Ascending aorta (tissue), 2 donors: ENCODE measurements around the gene AKT3. TPM values are rescaled to one million over a fixed set of nuclear protein-coding genes. Genes with fewer than 3 reads are reported as not detected.

Source experiments
- DNase-seq, 2 donors: peaks; one replicate each; pipeline ENCODE4 v3.0.0-alpha.2; 2019; ENCODE audit warnings: low spot score in 2 of 2
- H3K27ac ChIP-seq, 2 donors: fragments of 200-600 bp; sonication (generic); one replicate each; pipeline ENCODE4 v1.5.1; 2016 to 2017; ENCODE audit warnings: mild to moderate bottlenecking in 1 of 2
- H3K27me3 ChIP-seq: fragments of 200-600 bp; sonication (generic); one replicate; pipeline ENCODE4 v1.5.1; 2017
- H3K36me3 ChIP-seq, 2 donors: fragments of 200-600 bp; sonication (generic); one replicate each; pipeline ENCODE4 v1.5.1; 2016
- H3K4me1 ChIP-seq, 2 donors: fragments of 200-600 bp; sonication (generic); one replicate each; pipeline ENCODE4 v1.5.1; 2016 to 2017; ENCODE audit warnings: mild to moderate bottlenecking in 1 of 2
- H3K4me3 ChIP-seq, 2 donors: fragments of 200-600 bp; sonication (generic); one replicate each; pipeline ENCODE4 v1.5.1; 2016 to 2017; ENCODE audit warnings: mild to moderate bottlenecking in 1 of 2
- H3K9me3 ChIP-seq, 2 donors: fragments of 200-600 bp; sonication (generic); one replicate each; pipeline ENCODE4 v1.5.1; 2016
- CTCF ChIP-seq, 3 experiments: fragments of 200-600 bp in 2 of 3; fragments of 450-650 bp in 1 of 3; sonication (generic) in 2 of 3; IDR thresholded peaks; one replicate each; pipeline ENCODE4 v1.5.1; 2016 to 2019; ENCODE audit warnings: antibody characterized with exemption in 3 of 3, mild to moderate bottlenecking in 1 of 3, moderate library complexity in 1 of 3
- intact Hi-C: fragments of 100-400 bp; cut with DNase I; formaldehyde crosslinking; loops from one replicate; pipeline ENCODE4 v1.15.1; 2023
- total RNA-seq: library from RNA; depleted of rRNA; stranded (reverse); fragments of >200 nt; gene quantifications from one replicate; pipeline ENCODE4 v1.1.0, GENCODE V29; 2016

AKT3 gene
- total RNA-seq, 1 donor from 2014 or later = 38.0 TPM

GRCh38 chr1:243706563-243706962 lies 143.5 kb downstream of the AKT3 start:
- DNase-seq = no peak
- H3K27ac ChIP-seq = no peak overlapping the region
- no peak overlapping the region for H3K4me3 ChIP-seq
- intact Hi-C loops = loop anchor here (5.0 kb wide), 1 partner anchor 566 kb away; no protein-coding TSS in a partner anchor
- H3K36me3 ChIP-seq = no peaks in the 10 kb centered on the region
- H3K4me1 ChIP-seq = peaks cover 4% of the 10 kb centered on the region in 2 donors
- no peaks in the 10 kb centered on the region for H3K27me3 ChIP-seq
- H3K9me3 ChIP-seq = no peaks in the 10 kb centered on the region
- TF ChIP-seq CTCF (IDR thresholded peaks at IDR 0.05) = no peak

DNA sequence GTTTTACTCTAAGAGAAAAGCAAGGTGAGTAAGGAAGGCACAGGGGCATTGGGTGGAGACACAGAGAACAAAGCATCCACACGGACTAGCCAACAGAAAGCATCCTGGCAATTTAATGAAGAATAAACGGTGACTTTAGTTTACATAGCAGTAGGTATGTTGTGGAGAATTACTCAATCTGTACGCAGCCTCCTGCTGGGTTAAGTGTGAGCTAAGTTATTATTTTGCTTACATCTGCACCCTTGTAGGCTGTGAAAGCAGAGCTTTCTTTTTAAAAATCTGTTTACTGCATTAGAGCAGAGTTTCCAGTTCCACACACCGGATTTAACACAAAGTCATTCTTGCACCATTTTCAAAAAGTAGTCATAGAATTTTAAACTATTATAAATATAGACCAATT lies 144.5 kb downstream of the AKT3 start:
- Histone ChIP-seq H3K4me3 (no peak overlapping the region), H3K27me3 (no peaks in the 10 kb centered on the region), H3K4me1 (peaks cover 4% of the 10 kb centered on the region in 2 donors), H3K9me3 (no peaks in the 10 kb centered on the region), H3K27ac (no peak overlapping the region), H3K36me3 (no peaks in the 10 kb centered on the region)
- no peak for TF ChIP-seq CTCF (IDR thresholded peaks at IDR 0.05)
- DNase-seq = no peak
- intact Hi-C loops = loop anchor here (5.0 kb wide), 1 partner anchor 567 kb away; no protein-coding TSS in a partner anchor

DNA sequence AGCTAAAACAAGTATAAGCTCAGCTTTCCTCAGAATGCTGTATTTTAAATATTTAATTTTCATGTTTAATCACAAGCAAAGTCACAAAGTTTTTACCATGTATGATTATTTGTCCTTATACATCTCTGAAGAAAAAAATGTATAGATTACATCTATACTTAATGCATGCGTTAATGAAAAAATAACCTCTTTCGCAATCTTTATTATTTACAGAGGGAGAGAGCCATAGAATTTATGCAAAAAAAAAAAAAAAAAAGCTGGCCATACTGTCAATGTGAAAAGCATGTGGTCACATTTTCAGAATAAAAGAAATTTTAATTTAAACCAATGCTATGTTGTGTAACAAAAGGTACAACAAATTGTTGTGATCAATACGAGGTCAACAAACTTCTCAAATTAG lies 148.2 kb downstream of the AKT3 start:
- no peaks in the 10 kb centered on the region for H3K9me3 ChIP-seq
- no peak overlapping the region for H3K27ac ChIP-seq
- no peak for DNase-seq
- no peak for TF ChIP-seq CTCF (IDR thresholded peaks at IDR 0.05)
- no peak overlapping the region for H3K4me3 ChIP-seq
- H3K27me3 ChIP-seq = no peaks in the 10 kb centered on the region
- intact Hi-C loops = no loop called here
- H3K4me1 ChIP-seq = no peaks in the 10 kb centered on the region
- H3K36me3 ChIP-seq = no peaks in the 10 kb centered on the region

DNA sequence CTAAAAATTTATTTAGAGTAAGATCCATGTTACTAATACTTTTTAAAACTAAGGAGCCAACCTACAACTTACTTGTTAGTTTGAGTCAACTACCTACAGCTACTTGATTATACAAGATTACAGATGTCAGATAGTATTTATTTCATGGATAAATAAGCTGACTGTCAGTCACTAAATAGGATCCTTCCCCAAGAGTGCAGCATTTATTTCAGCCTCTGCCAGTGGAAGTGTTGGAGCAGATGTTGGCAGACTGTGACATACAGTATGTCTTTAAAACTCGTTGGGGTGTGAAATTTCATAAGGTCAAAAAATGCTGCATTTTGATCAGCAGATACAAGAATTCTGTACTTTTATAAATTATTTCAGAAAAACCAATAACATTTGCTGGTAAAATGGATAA lies 156.2 kb downstream of the AKT3 start:
- no peaks in the 10 kb centered on the region for H3K9me3 ChIP-seq
- H3K36me3 ChIP-seq = peaks cover 8 to 11% of the 10 kb centered on the region in 2 donors
- no peak for DNase-seq
- H3K27me3 ChIP-seq = no peaks in the 10 kb centered on the region
- no peak for TF ChIP-seq CTCF (IDR thresholded peaks at IDR 0.05)
- no peaks in the 10 kb centered on the region for H3K4me1 ChIP-seq
- H3K27ac ChIP-seq = no peak overlapping the region
- intact Hi-C loops = no loop called here
- H3K4me3 ChIP-seq = no peak overlapping the region

GRCh38 chr1:243686159-243686558 lies 163.9 kb downstream of the AKT3 start:
- Histone ChIP-seq H3K4me3 (no peak overlapping the region), H3K27ac (no peak overlapping the region), H3K9me3 (no peaks in the 10 kb centered on the region), H3K4me1 (no peaks in the 10 kb centered on the region), H3K27me3 (no peaks in the 10 kb centered on the region), H3K36me3 (peaks cover 4 to 8% of the 10 kb centered on the region in 2 donors)
- no peak for TF ChIP-seq CTCF (IDR thresholded peaks at IDR 0.05)
- DNase-seq = no peak
- intact Hi-C loops = no loop called here

DNA sequence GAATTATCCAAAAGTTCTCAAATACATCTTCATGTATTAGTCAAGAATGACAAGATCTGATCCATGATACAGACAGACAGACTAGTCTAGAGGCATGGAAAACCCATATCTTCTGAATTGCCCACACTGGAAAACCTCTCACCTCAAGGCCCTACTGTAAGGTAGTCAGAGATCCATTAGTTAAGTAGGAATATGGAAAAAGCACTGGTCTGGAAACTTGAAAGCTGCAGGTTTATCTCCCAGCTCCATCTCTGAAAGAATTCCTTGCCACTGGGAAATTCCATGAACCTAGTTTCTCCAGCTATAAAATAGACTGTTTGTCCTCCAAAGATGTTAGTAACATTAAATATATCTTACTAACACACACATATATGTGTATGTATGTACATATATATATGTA lies 169.2 kb downstream of the AKT3 start:
- H3K4me3 ChIP-seq = no peak overlapping the region
- DNase-seq = no peak
- H3K4me1 ChIP-seq = no peaks in the 10 kb centered on the region
- no peaks in the 10 kb centered on the region for H3K9me3 ChIP-seq
- H3K27me3 ChIP-seq = no peaks in the 10 kb centered on the region
- no peak for TF ChIP-seq CTCF (IDR thresholded peaks at IDR 0.05)
- H3K36me3 ChIP-seq = peaks cover 2 to 8% of the 10 kb centered on the region in 2 donors
- intact Hi-C loops = no loop called here
- no peak overlapping the region for H3K27ac ChIP-seq
